Myocyte (in vitro differentiated cells): ENCODE data around the gene ANKRD49. TPM values are rescaled to one million over a fixed set of nuclear protein-coding genes. Genes with fewer than 3 reads are reported as not detected.
"Not testable (repeated sequence)": the region's sequence is repeated elsewhere in the genome, so short reads cannot be mapped to it uniquely, and the experiment has no call there.

ENCODE experiments used
- DNase-seq: peaks from one replicate; pipeline ENCODE4 v3.0.0-alpha.2; 2012; ENCODE audit warnings: low read depth
- total RNA-seq: library from RNA; depleted of rRNA; stranded (reverse); fragments of >200 nt; gene quantifications from 2 replicates; pipeline ENCODE4 v1.2.3, GENCODE V29; 2014

The ANKRD49 gene
- total RNA-seq, 1 donor from 2014 or later = 12.4 TPM

GRCh38 chr11:94506513-94506912, 12.7 kb downstream of the ANKRD49 start:
- not testable (repeated sequence) for DNase-seq

DNA sequence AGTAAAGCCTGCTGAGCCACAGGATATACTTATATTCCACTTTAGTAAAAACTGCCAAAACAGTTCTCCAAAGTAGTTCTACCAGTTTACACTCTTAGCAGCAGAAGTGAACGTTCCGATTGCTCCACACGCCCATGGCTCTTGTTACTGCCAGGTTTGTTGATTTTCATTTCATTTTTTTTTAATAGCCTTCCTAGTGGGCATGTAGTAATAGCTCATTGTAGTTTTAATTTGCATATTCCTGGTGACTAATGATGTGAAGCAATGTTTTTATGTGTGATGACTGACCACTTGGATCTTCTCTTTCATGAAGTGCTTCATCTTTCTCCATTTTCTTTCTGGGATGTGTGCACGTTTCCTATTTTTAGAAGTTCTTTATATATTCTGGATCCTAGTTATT, 13.7 kb downstream of the ANKRD49 start:
- DNase-seq = no peak

GRCh38 chr11:94511932-94512781, 18.4 kb downstream of the ANKRD49 start, which contains the start of gene C11orf97:
TSS of gene C11orf97 (plus strand) at chr11:94512461. CDS start at chr11:94512529, 68 bp downstream.
- DNase-seq = peak; percentile 56

- no peak for DNase-seq
Observed at GRCh38 chr11:94513091-94513490, 19.3 kb downstream of the ANKRD49 start.

DNA sequence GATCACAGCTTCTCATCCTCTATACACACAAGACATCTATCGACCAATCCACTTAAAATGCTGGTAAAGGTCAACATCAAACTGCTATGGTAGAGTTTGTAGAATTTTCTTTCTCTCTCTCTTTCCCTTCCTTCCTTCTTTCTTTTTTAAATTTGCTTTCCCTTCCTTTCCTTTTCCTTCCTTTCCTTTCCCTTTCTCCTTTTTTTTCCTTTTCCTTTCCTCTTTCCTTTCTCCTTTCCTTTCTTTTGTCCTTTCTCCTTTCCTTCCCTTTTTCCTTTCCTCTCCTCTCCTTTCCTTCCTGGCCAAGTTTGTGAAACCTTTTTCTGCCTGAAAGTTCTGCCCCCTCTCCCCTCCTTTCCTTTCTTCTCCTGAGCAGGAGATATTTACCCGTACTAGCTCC, 21.6 kb downstream of the ANKRD49 start:
- no peak for DNase-seq

GRCh38 chr11:94516725-94517124, 22.9 kb downstream of the ANKRD49 start:
- no peak for DNase-seq

GRCh38 chr11:94518300-94518699, 24.5 kb downstream of the ANKRD49 start:
- DNase-seq = no peak

GRCh38 chr11:94519478-94520084, 25.8 kb downstream of the ANKRD49 start:
- DNase-seq = peak; percentile 48

DNA sequence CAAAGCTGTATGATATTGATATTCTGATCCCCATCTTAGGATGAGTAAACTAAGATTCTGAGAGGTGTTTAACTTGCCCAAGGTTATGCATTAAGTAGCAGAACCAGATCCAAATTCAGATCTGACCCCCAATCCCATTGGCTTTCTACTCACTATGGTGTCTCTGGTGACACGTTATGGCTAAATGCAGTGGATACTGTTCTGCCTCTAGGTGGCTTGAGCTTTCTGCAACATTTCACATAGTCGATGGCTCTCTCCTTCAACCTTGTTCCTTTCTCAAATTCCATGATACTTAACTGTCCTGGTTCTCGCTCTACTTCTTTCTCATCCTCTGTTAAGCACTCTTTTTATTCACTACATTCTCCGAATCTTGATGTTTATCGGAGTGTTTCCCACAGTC, 27.9 kb downstream of the ANKRD49 start:
- no peak for DNase-seq

DNA sequence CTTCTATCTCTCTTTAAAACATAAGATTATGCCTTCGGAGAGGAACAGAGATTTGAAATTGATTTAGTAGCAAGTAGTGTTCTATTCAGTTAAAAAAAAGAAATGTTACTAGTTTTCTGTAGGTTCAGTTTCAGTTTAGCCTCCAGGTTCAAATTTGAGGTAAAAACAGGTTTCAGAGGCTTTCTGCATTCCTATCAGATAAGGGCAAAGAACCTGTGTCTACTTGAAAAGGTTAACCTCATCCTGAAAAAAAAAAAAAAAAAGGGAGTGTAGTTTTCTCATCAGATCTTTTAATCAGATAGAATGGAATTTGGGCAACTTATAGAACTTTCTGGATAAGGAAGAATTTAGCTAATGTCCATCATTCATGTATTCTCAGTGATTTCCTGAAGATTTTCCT, 30.6 kb downstream of the ANKRD49 start:
- DNase-seq = no peak

DNA sequence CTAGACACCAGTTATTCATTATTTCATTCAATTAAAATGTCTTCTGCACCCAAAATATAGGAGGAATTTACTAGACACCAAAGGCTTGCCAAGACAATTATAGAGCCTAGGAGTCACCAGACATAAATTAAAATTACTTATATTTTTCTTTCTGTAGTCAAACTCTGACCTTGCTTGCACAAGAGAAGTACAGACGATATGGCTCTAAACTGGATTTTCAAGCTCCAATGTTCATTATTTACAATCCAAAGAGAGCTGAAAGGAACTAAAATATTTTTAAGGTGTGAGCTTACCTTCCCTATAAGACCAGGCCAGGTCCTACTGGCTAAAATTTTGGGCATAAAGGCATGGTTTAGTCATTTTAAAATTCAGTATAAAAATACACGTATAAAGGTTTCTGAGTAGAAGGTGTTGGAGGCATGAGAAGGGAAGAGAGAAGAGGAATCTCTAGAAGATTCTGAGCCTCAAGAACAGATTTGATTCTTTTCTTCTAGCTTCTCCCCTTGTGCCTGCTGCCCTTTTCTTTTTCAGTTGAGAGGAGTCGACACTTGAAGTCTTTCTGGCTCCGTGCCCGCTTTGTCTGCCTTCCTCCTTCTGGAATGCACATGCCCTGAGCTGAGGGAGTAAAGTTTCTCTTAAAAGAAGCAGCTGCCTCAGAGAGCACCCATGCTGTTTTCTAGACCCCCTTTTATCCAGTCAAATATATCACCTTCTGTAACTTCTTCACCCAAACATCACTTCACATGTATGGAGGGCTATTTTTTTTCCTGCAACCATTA, 32.0 kb downstream of the ANKRD49 start:
- peak; percentile 91 for DNase-seq

DNA sequence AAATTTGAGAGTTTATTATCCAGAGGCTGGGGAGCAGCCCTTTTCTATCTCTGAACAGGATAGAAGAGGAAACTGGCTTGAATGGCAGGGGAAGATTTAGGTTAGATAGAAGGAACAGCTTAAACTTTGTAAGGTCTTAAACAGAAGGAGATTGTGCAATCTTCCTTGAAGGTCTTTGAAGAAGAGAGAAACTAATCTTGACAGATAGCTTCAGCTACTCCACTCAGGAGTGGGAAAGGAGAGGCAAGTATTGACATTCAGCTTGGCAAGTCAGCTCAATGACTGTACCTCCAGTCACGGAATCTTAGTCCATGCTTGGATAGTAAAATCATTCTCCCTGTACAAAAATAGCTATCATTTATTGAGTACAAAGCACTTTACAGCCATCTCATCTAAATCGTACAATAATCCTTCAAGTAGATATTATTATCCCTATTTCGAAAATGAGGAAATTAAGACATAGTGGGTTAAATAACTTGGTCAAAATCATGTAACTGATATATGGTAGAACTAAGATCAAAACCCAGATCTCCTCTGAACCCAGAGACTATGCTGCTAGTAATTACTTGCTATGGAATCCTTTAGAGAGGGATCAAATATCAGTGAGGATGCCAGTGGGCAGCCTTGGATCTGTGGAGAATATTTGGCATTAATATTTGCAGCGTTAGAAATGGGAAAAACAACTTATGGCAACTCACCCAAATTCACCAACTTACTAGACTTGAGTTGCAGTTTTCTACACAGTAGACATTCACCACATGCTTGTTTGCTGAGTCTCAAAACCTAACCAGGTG, 33.1 kb downstream of the ANKRD49 start:
- DNase-seq = peak; percentile 18

GRCh38 chr11:94528551-94528950, 34.8 kb downstream of the ANKRD49 start:
- no peak for DNase-seq

GRCh38 chr11:94532211-94532610, 38.4 kb downstream of the ANKRD49 start:
- no peak for DNase-seq

- DNase-seq = no peak
Observed at GRCh38 chr11:94533206-94533605, 39.4 kb downstream of the ANKRD49 start.

DNA sequence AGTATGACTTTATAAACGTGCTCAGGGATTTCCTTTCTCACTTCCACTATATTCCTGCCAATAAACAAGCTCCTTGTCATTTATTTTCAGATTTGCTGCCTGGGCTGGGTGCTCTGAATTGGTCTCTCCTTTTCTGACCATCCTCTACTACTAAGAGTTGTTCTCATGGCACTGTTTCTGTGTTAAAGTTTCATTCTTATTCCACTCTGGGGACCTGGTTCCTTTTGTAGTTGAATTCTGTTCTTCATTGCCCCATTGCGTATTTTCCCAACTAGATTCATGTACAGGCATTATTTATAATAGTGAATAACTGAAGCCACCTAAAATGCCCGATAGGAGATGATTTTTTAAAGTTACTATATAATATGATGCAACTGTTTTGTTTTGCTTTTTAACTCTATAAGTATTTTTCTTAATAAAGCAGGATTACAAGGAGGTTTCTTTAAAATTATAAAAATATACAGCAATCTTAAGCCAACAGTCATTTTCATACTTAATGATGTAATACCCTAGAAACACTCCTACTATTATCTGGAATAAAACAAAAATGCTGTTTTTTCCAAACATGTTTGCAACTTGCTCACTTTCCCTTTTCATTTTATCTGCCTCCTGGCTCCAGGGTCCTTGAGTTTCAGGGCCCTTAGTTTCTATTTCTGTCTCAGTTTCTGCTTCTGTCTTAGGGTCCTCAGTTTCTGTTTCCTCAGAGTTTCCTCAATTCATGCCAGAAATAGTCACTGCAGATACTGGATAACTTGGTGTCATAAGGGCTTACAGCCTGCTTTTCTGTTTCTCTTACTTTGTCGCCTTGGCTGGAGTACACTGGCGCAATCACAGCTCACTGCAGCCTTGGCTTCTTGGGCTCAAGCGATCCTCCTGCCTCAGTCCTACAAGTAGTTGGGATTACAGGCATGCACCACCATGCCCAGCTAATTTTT, 40.2 kb downstream of the ANKRD49 start:
- DNase-seq = no peak

DNA sequence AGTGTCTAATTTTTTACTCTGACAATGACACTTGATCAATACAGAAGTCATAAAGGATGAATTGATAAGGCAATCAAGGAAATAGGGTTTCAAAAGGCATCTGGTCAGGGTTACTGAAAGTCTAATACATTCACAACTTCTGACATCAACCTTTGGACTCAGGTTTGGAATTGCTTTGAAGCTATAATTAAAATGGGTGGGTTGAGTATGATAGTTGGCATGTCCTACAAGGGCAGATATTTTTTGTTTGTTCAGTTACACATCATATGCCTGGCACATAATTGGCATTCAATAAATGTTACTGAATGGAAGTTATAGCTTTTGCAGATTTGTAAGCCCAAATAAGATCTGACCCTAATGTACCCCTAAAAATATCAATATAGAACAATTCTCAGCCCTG, 42.6 kb downstream of the ANKRD49 start:
- DNase-seq = no peak

- DNase-seq = no peak
Observed at GRCh38 chr11:94537031-94537600, 43.3 kb downstream of the ANKRD49 start.

GRCh38 chr11:94539420-94539819, 45.6 kb downstream of the ANKRD49 start:
- DNase-seq = no peak
